Skeletal muscle cell (primary cell): ENCODE results near the gene NWD2.

Experiments used
- DNase-seq: peaks from one replicate; pipeline ENCODE4 v3.0.0-alpha.2; 2010; ENCODE audit warnings: low read depth
- H3K4me3 ChIP-seq: 2 replicates; pipeline ENCODE4 v1.5.1; 2011; ENCODE audit warnings: low read depth, mild to moderate bottlenecking, control low read depth, low read length, moderate library complexity

Gene NWD2

GRCh38 chr4:37455301-37456131 is 211.0 kb downstream of the NWD2 start:
- no peak for DNase-seq
- no peak overlapping the region for H3K4me3 ChIP-seq

DNA sequence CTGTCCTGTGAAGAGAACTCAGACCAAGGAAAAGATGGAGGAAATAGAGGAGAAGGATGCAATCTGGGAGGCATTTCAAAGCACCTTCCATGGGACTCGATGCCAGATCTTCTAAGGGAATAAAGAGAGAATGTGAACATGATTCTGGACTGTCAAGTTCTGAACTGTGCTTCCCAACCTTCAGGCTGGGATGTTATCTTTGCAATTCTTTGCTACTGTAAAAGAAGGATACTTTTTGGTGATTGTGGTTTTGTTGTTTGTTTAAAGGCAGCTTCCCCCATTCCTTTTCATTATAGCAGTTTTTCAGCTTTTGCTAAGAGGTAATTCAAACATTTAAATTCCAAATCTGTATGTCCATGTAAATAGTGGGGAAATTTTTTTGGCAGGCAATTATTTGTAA is 217.3 kb downstream of the NWD2 start:
- no peak for DNase-seq
- H3K4me3 ChIP-seq = no peak overlapping the region

- no peak for DNase-seq
- H3K4me3 ChIP-seq = no peak overlapping the region
Observed at GRCh38 chr4:37463033-37463856, 218.7 kb downstream of the NWD2 start.

DNA sequence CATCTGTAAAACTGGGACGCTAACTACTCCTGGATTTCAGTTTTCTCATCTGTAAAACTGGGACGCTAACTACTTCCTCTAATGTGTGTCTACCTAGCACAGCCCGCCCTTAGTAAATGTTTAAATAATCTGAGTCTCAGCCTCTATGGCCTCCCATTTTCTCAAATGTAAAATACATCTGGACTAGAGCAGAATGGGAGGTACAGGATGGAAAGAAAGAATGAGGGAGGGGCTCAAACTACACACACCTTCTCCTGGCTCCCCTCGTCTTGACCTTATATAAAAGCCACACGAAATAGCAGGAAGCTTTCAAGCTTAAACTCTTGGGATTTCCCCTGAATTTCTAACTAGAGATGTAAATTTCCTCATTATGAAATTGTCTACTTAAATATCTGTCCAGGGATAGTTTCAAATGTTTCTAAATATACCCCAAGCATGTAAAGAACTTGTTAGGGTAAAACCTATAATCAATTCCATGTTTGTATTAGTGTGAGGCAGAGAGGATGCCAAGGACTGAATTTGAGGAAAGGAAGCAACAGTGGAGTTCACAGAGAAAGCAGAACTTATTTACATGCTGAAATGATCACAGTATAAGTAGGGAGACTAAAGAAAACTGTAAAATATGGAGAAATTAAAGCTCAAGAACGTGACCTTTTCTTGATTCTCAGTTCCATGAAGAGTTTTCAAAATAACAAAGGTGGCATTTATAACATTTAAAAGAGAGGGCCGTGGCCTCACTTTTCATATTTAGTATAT is 220.0 kb downstream of the NWD2 start:
- H3K4me3 ChIP-seq = no peak overlapping the region
- DNase-seq = no peak

- no peak for DNase-seq
- no peak overlapping the region for H3K4me3 ChIP-seq
Observed at GRCh38 chr4:37465296-37465695, 220.8 kb downstream of the NWD2 start.

GRCh38 chr4:37465845-37466244 is 221.3 kb downstream of the NWD2 start:
- no peak for DNase-seq

GRCh38 chr4:37467223-37467622 is 222.7 kb downstream of the NWD2 start:
- DNase-seq = no peak
- no peak overlapping the region for H3K4me3 ChIP-seq

More at GRCh38 chr4:37465845-37466244, 221.3 kb downstream of the NWD2 start:
- H3K4me3 ChIP-seq = no peak overlapping the region

GRCh38 chr4:37467824-37468223 is 223.3 kb downstream of the NWD2 start:
- no peak for DNase-seq
- H3K4me3 ChIP-seq = no peak overlapping the region

- no peak overlapping the region for H3K4me3 ChIP-seq
- DNase-seq = no peak
Observed at GRCh38 chr4:37469286-37469685, 224.7 kb downstream of the NWD2 start.

DNA sequence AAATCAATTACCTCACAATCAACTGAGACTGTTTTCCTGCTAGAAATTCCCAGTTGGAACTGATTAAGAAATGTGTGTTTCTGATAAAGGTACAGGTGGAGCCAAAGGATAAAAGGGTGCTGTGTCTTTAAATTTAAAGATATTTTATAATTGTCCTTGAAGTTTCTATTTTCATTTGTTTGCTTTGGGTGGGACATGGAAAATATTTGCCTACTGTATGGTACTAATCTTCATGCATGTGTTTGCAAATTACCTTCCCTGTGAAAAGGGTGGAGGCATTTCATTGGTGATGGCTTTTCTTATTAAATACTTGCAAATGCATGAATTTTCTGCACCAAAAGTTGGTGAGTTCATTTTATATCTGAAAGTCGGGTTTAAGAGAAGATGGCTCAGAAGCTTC is 225.7 kb downstream of the NWD2 start:
- DNase-seq = no peak
- no peak overlapping the region for H3K4me3 ChIP-seq

GRCh38 chr4:37471093-37471492 is 226.6 kb downstream of the NWD2 start:
- DNase-seq = no peak
- no peak overlapping the region for H3K4me3 ChIP-seq

GRCh38 chr4:37471971-37472370 is 227.4 kb downstream of the NWD2 start:
- no peak overlapping the region for H3K4me3 ChIP-seq
- DNase-seq = no peak

GRCh38 chr4:37473807-37474206 is 229.3 kb downstream of the NWD2 start:
- no peak for DNase-seq
- H3K4me3 ChIP-seq = no peak overlapping the region

DNA sequence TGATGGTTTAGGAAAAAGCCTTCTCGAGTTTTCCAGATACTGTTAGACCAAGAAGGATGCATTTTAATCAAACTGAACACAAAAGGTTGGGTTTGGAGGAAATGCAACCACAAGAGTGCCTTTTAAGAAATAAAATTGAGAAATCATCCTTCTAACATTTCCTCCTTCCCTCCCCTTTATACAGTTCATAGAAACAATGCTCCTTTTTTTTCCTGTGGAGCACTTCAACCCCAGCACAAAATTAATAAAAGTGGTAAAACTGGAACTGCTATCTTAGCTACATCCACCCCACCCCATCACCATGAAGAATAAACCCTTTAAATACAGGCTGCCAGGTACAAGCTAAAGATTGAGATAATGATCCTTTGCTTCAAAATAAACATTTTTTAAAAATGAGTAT is 230.5 kb downstream of the NWD2 start:
- no peak overlapping the region for H3K4me3 ChIP-seq
- no peak for DNase-seq

GRCh38 chr4:37475776-37476175 is 231.2 kb downstream of the NWD2 start:
- no peak for DNase-seq
- H3K4me3 ChIP-seq = no peak overlapping the region

DNA sequence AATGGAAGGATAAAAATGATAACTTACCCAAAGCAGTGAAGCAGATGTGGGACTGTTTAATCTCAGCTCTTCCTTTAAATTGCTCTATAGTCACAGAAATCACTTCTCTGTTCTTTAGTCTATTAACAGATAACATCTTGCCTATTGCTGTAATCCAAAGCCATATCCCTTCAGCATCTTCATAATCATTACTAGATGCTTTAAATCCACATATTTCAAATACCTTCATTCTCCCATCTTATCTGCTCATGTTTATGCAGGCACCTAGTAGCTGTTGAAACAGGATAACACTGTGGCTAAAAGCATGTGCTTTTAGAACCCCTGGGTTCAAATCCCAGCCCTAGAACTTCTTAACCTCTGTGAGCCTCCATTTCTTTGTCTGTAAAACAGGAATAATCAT is 231.7 kb downstream of the NWD2 start:
- no peak for DNase-seq
- no peak overlapping the region for H3K4me3 ChIP-seq

- no peak for DNase-seq
- no peak overlapping the region for H3K4me3 ChIP-seq
Observed at GRCh38 chr4:37476691-37477090, 232.1 kb downstream of the NWD2 start.

- H3K4me3 ChIP-seq = no peak overlapping the region
- DNase-seq = no peak
Observed at GRCh38 chr4:37477126-37477525, 232.6 kb downstream of the NWD2 start.

DNA sequence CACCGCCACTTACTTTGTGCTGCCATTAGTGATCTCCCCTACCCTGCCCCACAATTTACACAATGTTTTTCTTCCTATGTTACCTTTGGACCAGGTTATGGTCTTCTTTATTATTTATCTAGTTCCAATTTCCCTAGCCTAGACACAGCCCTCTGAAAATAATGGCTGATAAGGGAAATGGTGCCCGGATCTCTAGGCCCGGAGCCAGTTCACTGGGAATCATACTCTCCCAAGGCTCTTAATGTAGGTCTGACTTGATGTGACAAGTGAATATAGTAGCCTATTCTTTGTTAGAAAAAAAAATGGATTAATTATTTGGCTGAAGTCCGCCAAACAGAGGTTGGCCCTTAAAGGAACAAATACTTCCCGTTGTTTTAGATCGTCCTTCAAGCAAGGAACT is 233.6 kb downstream of the NWD2 start:
- DNase-seq = no peak
- no peak overlapping the region for H3K4me3 ChIP-seq

DNA sequence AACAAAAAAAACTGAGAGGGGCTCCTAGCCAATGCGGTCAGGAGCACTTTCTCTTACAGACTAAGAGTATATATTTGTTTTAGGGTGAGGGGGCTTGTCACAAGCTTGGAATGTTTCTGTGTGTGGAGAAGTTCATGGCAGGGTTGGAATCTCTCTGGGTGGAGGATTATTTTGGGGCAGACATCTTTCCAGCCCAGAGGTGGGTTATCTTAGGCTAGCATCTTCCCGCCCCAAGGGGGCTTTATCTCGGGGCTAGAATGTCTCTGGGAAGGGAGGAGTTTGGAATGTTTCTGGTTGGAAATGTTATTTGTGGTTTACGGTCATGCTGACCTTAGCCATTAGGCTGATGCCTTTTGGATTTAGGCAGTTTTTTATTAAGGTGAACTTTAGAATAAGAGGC is 236.0 kb downstream of the NWD2 start:
- no peak for DNase-seq
- H3K4me3 ChIP-seq = no peak overlapping the region
